Adrenal gland (tissue), 12 donors: ENCODE measurements around the gene CBX8. TPM values are rescaled to one million over a fixed set of nuclear protein-coding genes. Genes with fewer than 3 reads are reported as not detected.

Experiments used
- DNase-seq, 7 donors: peaks; one replicate each; pipeline ENCODE4 v3.0.0-alpha.2; 2019 to 2020
- H3K27ac ChIP-seq, 5 donors: fragments of 200-600 bp; sonication (generic) in 4 of 5; 1 replicate in 3 of 5; 2 replicates in 2 of 5; pipeline versions ENCODE4 v1.5.1 to v1.8.0; 2016 to 2020; ENCODE audit warnings: mild to moderate bottlenecking in 1 of 5
- H3K27me3 ChIP-seq: fragments of 200-600 bp; 2 replicates; pipeline ENCODE4 v1.8.0; 2021
- H3K36me3 ChIP-seq, 2 donors: fragments of 200-600 bp; replicated peaks in 1 of 2; 1 replicate in 1 of 2; 2 replicates in 1 of 2; pipeline versions ENCODE4 v1.5.1 to v1.8.0; 2018 to 2022
- H3K4me1 ChIP-seq, 2 donors: fragments of 200-600 bp; replicated peaks in 1 of 2; 1 replicate in 1 of 2; 2 replicates in 1 of 2; pipeline versions ENCODE4 v1.5.1 to v1.8.0; 2018 to 2021
- H3K4me3 ChIP-seq, 4 donors: fragments of 200-600 bp; sonication (generic) in 3 of 4; one replicate each; pipeline ENCODE4 v1.5.1; 2016 to 2018
- H3K9me3 ChIP-seq, 3 donors: fragments of 200-600 bp; sonication (generic) in 1 of 3; replicated peaks in 1 of 3; 1 replicate in 2 of 3; 2 replicates in 1 of 3; pipeline versions ENCODE4 v1.5.1 to v1.8.0; 2016 to 2021
- POLR2A ChIP-seq, 2 donors: fragments of 450-650 bp; IDR thresholded peaks; one replicate each; pipeline ENCODE4 v1.6.1; 2017; ENCODE audit warnings: antibody characterized with exemption in 2 of 2, mild to moderate bottlenecking in 2 of 2, moderate library complexity in 1 of 2
- WGBS, 4 donors: extraction: QIAGEN DNeasy Blood & Tissue Kit in 2 of 4; methylation state at CpG; one replicate each; pipeline versions ENCODE4 v1.1.5 to v1.1.7; 2013 to 2017; 5-methylcytosine and 5-hydroxymethylcytosine counted together
- intact Hi-C, 2 donors: fragments of 100-400 bp; cut with DNase I; formaldehyde crosslinking; loops; one replicate each; pipeline versions ENCODE4 v1.14.1 to v1.15.0; 2022 to 2023
- polyA plus RNA-seq, 3 donors: library from polyadenylated mRNA; stranded (reverse); fragments of 200-250 nt in 2 of 3; fragments of 350-450 nt in 1 of 3; fragmentation: Illumina TruSeq in 1 of 3; extraction: RNeasy Lipid Tissue Mini Kit (QIAGEN cat#74804) in 1 of 3; gene quantifications; one replicate each; pipeline ENCODE4 v1.2.3, GENCODE V29; 2013 to 2014
- total RNA-seq, 9 donors: library from RNA; depleted of rRNA in 4 of 9; stranded (reverse); fragments of >200 nt in 4 of 9; fragments of 120-200 nt in 1 of 9; fragmentation: NEBNext Ultra II Directional in 1 of 9; extraction: Animal tissue kit (Norgen Biotek cat#: 25700) in 1 of 9; gene quantifications; one replicate each; pipeline versions ENCODE4 v1.1.0 to v1.2.4, GENCODE V29; 2013 to 2023
- TF ChIP-seq, protein P1 (sequence below), 6 experiments: fragments of 450-650 bp in 4 of 6; fragments of 200-600 bp in 2 of 6; sonication (generic) in 1 of 6; IDR thresholded peaks; 1 replicate in 5 of 6; 2 replicates in 1 of 6; pipeline versions ENCODE4 v1.5.1 to v1.8.0; 2016 to 2021; ENCODE audit warnings: antibody characterized with exemption in 6 of 6, mild to moderate bottlenecking in 2 of 6, moderate library complexity in 1 of 6
- donor health status: healthy with polysubstance abuse.
- donor health status: Bipolar disorder and iron deficiency.
- donor health status: DM: yes; HTN: yes; CAD: no.
- donor health status: DM: no; HTN: no; CAD: no.
- donor health status: DM: no; HTN: no; CAD: no.
- donor health status: DM: yes; HTN: yes; CAD: no.

Gene CBX8
- total and polyA plus RNA-seq, 12 donors, result 0.85 to 10.6 (median 5.5) TPM

DNA sequence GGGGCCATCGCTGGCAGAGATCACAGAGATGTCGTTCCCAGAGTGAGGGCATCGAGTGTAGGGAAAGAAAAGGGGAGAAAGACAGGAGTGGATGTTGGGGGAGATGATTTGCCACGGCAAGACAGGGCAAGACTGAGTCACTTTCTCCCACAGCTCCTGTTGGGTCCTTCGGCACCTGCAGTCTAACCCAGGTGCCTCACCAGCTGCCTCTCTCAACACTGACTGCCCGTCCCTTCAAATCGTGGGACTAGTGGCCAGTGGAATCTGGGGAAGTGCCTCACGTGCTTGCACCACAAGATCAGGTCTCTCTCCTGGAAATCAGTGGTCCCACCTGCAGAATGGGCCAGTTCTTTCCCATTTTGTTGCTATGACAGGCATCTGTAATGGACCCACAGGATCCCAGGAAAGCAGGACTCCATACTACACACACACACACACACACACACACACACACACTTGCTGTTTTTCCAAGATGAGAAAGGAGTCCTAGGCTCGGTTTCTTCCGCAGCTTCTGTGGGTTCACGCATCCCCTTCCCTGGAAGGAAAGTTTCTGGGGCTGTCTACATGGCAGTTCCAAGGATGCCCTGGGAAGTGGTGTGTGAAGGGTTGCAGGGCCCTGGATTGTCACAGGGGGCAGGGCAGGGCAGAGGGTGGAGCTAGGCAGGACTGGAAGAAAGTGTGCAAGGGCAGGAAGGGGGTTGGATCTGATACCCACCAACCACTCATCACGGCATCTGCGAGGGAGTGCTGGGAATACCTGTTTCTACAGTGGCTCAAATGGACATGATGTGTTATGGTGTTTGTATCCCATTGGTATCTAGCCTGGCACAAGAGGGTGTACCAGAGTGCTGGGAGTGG is 10.2 kb upstream of the CBX8 start:
- WGBS, 4 donors, result 16 to 25% (median 23%) methylated on average over 13 of the region's 13 CpGs

DNA sequence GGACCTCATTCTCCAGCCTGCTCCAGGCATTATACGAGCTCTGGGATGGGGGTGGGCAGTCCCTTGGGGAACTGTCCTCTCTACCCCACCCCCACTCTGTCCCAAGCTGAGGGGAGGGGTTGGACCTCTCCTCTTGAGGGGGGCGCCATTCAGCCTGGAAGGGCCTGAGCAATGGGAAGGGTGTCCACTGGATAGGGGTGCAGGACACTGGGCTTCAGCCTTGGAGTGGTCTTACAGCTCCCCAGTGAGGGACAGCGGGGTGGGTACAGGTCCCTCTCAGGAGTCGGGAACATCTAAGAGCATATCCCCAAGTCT is 9.5 kb upstream of the CBX8 start:
- intact Hi-C loops, result no loop called here
- TF ChIP-seq, protein P1, sequence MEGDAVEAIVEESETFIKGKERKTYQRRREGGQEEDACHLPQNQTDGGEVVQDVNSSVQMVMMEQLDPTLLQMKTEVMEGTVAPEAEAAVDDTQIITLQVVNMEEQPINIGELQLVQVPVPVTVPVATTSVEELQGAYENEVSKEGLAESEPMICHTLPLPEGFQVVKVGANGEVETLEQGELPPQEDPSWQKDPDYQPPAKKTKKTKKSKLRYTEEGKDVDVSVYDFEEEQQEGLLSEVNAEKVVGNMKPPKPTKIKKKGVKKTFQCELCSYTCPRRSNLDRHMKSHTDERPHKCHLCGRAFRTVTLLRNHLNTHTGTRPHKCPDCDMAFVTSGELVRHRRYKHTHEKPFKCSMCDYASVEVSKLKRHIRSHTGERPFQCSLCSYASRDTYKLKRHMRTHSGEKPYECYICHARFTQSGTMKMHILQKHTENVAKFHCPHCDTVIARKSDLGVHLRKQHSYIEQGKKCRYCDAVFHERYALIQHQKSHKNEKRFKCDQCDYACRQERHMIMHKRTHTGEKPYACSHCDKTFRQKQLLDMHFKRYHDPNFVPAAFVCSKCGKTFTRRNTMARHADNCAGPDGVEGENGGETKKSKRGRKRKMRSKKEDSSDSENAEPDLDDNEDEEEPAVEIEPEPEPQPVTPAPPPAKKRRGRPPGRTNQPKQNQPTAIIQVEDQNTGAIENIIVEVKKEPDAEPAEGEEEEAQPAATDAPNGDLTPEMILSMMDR (IDR thresholded peaks at IDR 0.05), result no peak
- H3K4me1 ChIP-seq, result peaks cover 0 to 5% of the 10 kb centered on the region in 2 donors
- H3K4me3 ChIP-seq, result no peak overlapping the region
- no peak for DNase-seq
- H3K27me3 ChIP-seq, result peaks cover 87% of the 10 kb centered on the region
- no peaks in the 10 kb centered on the region for H3K9me3 ChIP-seq
- H3K27ac ChIP-seq, result no peak overlapping the region
- WGBS, 4 donors, result 0 to 23% (median 16%) methylated on average over 1 to 4 of the region's 4 CpGs
- no peaks in the 10 kb centered on the region for H3K36me3 ChIP-seq

More for the DNA sequence above, 10.2 kb upstream of the CBX8 start:
- H3K9me3 ChIP-seq, result no peaks in the 10 kb centered on the region
- no peak for TF ChIP-seq POLR2A (IDR thresholded peaks at IDR 0.05)
- H3K27ac ChIP-seq, result no peak overlapping the region
- DNase-seq, result no peak
- H3K27me3 ChIP-seq, result peaks cover 87% of the 10 kb centered on the region
- no peak overlapping the region for H3K4me3 ChIP-seq
- intact Hi-C loops, result no loop called here
- no peaks in the 10 kb centered on the region for H3K36me3 ChIP-seq
- peaks cover 0 to 12% of the 10 kb centered on the region in 2 donors for H3K4me1 ChIP-seq

DNA sequence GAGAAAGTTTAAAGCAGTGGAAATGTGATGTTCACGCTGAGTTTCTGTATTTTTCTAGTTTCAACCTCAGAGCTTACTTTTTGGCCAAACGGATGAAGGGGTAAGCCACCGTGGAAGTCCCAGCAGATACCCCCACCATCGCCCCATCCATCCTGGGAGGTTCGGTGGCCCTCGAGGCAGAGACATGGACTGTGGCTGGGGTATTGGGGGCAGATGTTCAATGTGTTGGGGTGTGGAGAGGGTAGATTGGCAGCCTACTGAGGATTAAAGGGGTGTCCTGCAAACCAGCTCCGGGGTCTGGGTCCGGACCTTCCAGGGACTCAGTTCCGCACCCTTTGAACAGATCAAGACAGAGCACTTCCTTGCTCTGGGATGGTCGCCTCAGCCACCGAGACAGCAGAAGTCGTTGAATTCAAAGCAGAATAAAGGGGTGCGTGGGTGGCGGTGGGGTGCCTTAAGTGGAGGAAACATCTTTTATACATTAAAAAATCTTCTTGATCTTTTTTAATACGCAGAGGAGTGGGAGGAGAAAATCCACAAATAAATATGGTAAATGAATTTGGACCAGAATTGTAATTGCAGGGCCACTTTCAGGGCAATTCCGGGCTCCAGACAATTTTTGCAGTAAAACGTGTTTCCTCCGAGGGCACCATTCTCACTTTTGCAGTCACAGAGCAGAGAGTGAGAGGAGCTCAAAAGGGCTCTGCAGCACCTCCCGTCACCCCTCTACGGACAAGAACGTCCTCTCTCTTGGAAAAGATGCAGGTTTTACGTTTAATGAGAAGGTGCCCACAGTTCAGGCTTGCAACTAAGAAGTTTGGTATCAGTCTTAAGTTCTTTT is 8.2 kb upstream of the CBX8 start:
- 13 to 24% (median 17%) methylated on average over 19 to 22 of the region's 22 CpGs for WGBS, 4 donors
- H3K27me3 ChIP-seq, result peaks cover 93% of the 10 kb centered on the region
- no peak for TF ChIP-seq POLR2A (IDR thresholded peaks at IDR 0.05)
- TF ChIP-seq, protein P1 (IDR thresholded peaks at IDR 0.05), result no peak
- H3K27ac ChIP-seq, result no peak overlapping the region
- intact Hi-C loops, result loop anchor here in 1 of 2 donors (5.0 kb wide), 1 partner anchor 32 kb away; the partner anchor contains the start of gene CBX4
- no peaks in the 10 kb centered on the region for H3K36me3 ChIP-seq
- H3K4me3 ChIP-seq, result no peak overlapping the region
- peaks cover 0 to 6% of the 10 kb centered on the region in 2 donors for H3K4me1 ChIP-seq
- no peak for DNase-seq
- H3K9me3 ChIP-seq, result no peaks in the 10 kb centered on the region

DNA sequence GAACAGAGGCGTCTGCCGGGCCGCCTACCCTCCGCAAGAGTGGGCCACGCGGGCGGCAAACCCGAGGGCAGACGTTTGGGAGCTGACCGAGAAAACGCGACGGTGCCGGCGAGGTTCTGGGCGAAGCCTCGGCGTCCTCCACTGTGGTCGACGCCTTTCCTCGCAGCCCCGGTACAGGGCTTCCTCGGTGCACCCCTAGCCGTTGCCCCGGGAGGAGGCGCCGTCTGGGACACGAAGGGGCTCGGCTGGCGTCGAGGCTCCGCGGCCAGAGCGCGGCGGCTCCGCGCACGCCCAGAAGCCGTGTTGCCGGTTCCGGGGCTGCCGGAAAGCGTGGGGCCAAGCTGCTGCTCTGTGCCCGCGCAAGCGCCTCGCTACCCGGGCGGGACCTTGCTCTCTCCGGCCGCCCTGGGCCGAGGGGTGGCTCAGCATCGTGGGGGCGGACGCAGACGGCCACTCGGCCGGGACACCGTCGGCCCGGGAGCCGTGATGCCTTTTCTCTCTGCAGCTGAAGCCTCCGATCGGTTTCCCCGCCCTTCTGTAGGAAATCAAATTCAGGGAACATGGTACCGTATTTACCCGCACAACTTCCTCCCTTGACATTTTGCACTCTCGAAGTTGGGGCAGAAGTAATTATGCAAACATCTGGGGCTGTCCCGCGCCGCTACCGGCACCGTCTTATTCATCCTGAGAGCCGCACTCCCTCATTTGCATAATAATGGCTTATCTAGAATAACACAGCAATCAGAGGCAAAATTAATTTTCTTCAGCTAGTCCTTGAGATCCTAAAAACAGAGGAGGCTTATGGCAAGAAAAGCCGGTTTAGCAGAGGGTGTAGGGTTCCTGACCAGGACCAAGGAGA is 7.3 kb upstream of the CBX8 start:
- H3K27ac ChIP-seq, result no peak overlapping the region
- H3K9me3 ChIP-seq, result no peaks in the 10 kb centered on the region
- H3K4me1 ChIP-seq, result peaks cover 0 to 6% of the 10 kb centered on the region in 2 donors
- H3K36me3 ChIP-seq, result no peaks in the 10 kb centered on the region
- 3 to 4% (median 3%) methylated on average over 26 to 76 of the region's 76 CpGs for WGBS, 4 donors
- no peak for TF ChIP-seq POLR2A (IDR thresholded peaks at IDR 0.05)
- TF ChIP-seq, protein P1 (IDR thresholded peaks at IDR 0.05), result no peak
- peaks cover 95% of the 10 kb centered on the region for H3K27me3 ChIP-seq
- intact Hi-C loops, result loop anchor here in 1 of 2 donors (5.0 kb wide), 1 partner anchor 33 kb away; the partner anchor contains the start of gene CBX4
- no peak for DNase-seq
- H3K4me3 ChIP-seq, result no peak overlapping the region
